Activated gamma-delta T cell treated with anti-CD3 and anti-CD28 coated beads, Interleukin-2, amount 50 U/mL, for 16 hours (primary cell): ENCODE data around the gene GASK1A.
"Not testable (repeated sequence)": the region's sequence is repeated elsewhere in the genome, so short reads cannot be mapped to it uniquely, and the experiment has no call there.

Experiments used
- DNase-seq: peaks from one replicate; pipeline ENCODE4 v3.0.0-alpha.2; 2020; ENCODE audit warnings: low read depth

GASK1A gene

DNA sequence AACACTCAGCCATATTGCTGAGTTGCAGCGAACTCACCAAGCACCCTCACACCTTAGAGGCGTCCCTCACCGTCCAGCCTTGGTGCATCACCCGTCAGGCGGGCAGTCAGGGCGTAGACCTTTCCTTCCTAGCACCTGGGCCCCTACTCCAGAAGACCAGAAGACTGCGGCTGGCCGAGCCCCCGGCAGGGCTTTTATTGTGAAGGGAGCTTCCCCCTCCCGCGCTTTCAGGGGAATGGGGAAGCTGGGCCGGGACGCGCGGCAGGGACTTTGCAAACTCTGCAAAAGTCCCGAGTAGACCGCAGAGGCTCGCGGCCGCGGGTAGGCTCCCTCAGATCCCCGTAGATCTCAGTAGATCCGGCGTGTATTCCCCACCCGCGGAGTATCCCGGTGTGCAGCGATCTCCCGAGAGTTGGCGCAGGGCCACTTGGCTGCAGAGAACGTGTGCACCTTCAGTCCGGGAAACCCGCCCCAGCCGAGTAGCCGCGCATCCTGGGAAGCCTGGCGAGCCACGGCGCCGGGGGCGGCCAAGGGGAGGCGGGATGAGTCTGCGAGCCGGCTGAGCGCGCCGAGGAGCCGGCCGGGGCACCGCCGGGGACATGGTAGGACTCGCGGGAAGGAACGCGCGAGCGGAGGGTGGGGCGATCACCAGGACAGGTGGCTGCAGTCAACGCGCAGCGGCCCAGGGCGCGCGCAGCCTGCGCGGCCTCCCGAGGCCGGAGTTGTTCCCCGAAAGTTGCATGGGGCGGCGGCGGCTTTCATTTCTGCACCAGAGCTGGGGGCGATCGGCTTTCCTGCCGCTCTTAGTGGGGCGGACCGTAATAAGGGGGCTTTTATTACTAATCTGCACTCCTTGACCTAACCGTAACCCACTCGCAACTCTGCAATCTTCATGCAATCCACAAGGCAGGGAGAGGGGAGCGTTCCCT is at the start of gene GASK1A:
GASK1A (plus strand) TSS at position 268 of the 929 bp plus-strand sequence; CDS start at position 600, 332 bp downstream.
- DNase-seq: no peak

DNA sequence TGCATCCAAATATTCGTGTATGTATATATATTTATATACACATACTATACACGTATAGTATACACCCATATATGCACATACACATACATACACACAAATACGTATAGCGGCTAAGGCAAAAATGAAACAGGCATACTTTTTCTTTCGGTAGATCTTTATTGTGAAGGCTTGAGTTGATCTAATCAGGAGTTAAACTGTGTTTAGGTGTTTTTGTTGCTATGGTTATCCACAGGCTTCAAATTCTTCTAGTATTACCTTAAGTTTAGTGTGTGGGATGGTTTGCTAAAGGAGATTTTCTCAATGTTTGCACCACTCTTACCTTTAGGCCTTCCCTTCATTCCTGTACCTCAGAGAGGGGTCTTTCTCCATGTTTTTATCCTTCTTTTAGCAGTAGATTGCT is 45.0 kb upstream of the GASK1A start:
- no peak for DNase-seq

DNA sequence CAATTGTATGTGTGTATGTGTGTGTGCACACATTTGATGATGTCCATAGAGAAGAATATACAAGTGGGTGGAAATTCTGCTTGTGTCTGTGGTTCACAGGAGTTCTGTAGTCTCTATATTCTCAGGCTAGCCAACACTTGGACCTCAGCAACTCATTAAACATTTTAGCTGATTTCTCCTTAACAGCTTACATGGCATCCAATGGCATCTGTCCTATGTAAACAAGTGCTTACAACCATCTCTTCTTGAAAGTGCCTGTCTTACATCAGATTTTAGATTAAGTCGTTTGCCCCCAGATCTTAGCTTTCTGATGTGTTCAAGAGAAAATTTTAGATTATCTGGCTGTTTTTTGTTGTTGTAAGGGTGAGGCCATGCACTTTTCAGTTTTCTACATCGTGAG is 44.2 kb upstream of the GASK1A start:
- no peak for DNase-seq

DNA sequence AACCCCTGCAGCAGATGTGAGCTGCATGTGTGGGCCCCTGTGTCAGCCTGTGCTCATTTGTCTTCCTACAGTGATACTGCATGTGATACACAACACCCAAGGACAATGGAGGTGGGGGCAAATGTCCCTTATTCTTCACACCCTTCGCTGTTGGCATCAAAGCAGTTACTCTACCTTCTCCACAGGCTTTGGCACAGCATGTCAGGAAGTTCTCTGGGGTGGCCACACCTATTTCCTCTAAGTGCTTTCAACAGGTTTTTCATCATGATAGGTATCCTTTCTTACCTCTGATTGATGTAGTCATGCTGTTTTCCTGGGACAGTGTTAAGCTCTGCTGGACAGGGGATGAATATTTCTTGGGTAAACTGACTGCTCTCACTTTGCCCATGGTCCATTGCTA is 43.6 kb upstream of the GASK1A start:
- DNase-seq: no peak

DNA sequence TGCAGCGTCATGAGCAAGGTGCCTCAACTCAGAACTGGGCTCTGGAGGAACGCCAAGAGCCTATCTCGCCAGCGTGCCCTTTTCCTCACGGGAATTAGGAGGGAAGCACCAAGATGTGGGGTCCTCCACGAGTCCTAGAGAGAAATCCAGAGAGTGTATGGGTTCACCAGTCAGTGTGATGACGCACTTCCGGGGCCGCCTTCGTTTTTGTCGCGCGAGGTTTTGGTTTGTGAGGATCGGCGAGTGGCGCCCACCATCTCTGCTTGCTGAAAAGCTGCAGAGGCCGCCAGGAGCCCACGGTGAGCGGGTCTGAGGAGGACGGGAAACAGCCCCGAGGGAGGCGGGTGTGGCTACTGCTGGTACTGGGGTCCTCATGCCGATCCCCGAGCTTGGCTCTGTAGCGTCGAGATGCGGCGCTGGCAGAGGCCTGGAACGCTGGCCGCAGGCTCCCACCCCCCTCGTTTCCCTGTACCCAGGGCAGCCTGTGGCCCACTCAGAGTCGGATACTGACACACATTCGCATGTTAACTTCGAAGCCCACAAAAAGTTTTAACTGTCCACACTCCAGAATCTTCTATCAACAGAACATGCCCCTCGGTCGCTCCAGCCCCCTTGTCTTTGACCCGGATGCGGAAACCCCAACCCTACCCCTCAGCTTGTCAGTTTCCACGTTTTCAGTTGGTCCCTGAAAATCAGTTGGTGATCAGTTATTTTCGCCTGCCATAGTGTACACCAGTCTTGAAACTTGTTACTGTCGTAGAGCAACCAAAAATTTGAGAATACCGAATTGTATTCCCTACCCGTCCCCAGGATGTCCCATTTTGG is 42.7 kb upstream of the GASK1A start:
- DNase-seq: no peak

DNA sequence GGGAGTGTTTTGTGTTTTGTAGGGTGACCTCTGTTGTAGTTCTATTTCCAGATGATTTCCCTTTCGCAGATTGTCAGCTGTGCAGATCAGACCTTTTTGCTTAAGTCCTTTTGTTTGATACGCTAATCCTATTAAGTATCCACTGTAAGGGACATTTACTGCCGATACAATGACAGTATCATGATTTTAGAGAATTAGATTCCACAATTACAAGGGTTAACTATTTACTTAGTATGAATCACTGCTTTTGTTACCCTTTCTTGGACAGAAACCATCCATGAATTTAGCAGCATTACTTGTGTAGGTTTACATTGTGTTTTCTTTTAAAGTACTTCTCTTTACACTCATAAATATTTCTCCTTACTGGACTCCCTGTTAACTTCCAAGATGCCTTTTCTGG is 41.8 kb upstream of the GASK1A start:
- DNase-seq: no peak

DNA sequence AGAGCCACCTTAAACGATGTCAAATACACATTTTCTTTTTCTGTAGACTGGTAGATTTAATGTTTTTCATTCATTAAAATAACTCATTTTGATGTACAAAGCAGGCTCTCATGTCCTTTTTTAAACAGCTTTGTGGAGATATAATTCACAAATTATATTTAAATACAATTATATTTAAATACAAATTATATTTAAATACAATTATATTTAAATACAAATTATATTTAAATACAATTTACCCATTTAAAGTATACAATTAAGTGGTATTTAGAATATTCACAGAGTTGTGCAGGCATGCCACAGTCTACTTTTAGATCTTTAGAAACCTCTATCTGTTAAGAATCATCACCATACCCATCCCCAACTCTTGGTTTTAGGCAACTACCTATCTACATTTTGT is 36.4 kb upstream of the GASK1A start:
- no peak for DNase-seq

DNA sequence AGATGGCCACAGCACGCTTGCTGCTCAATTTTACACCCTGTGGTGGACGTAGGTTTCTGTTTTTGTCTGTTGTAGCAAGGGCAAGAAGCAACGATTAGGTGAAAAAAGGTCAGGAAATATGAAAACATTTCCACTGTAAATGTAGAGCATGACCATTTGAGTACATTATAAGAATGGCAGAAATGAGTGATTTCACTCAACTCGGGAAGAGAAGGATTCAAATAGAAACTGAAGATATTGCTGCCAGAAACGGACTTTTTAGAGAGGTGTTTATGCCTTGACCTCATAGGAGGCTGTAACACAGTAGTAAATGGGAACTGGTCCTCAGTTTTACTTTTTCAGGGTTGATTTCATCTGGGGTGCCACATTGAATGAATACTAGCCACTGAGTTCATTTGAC is 33.1 kb upstream of the GASK1A start:
- DNase-seq: no peak

DNA sequence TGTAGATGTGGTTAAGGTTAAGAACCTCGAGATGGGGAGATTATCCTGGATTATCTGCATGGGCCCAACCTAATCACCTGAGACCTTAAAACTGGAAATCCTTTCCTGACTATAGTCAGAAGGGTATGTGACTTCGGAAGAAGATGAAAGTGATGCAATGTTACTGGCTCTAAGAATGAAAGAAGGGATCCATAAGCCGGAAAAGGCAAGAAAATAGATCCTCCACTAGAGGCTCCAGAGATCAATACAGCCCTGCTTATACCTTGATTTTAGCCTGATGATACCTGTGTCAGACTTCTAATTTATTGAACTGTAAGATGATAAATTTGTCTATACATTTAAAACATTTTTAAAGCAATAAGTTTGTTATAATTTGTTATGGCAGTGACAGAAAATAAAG is 21.5 kb upstream of the GASK1A start:
- no peak for DNase-seq

DNA sequence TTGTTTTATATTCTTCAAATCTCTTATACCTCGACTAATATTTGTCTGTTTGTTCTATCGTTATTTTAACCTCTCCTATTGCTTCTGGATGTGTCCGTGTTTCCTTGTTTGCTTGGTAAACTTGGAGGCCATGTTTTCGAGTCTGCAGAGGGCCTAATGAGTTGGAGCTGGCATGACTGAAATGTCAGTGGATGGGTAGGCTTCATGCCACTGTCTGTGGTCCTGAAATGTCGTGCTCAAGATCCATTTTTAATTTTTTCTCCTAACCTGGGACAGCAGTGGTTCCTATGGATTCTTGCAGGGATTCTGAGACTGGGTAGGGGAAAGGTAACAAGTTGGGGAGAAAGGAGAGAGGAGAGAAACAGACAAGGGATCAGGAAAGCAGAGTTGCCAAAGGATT is 18.8 kb upstream of the GASK1A start:
- no peak for DNase-seq

DNA sequence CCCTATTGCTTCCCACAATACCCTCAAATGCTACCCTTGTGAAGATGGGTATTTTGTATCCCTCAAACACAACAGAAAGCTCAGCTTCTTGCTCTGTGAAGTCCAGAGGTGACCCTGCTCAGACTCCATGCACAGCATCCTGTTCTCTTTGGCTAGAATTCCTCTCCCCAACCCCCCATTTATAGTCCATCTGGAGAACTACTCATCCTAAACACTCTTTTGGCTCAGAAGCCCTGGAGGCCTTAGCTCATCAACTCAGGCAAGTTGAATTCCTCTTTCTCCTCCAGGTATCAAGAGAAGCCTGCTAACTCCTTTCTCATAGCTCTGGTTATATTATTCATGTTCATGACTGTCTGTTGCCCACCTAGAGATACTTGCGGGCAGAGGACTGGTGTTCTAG is 18.3 kb upstream of the GASK1A start:
- DNase-seq: no peak

DNA sequence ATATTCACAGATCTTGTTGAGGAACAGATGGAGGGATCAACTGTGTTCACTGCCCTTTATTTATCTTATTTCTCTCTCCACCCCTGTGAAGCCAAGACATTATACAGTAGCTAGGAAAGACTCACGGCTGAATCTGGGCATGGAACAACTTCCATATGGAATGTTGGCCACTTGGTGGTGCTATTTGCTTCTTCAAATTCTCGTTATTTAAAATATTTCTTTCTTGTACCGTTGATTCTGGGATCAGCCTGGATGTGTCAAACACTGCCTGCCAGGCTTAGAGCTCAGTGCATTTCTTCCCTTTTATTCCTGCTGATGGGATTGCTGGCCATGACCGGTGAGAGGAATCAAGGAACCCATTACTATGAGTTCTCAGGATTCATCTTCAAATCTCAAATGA is 17.5 kb upstream of the GASK1A start:
- DNase-seq: no peak

DNA sequence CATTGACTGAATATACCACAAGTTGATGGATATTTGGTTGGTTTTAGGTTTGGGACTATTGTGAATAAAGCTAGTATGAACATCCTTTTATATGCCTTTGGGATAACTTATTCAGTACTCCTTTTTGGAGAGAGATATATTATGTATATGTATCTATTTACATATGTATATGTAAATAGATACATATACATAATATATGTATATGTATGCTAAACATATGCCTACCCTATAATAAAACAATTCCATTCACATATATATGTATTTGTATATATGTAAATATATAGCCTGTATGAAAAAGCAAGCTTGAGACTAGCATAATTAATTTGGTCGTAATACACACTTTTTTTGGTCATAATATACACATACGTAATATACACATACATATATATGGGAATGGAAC is 15.8 kb upstream of the GASK1A start:
- no peak for DNase-seq

DNA sequence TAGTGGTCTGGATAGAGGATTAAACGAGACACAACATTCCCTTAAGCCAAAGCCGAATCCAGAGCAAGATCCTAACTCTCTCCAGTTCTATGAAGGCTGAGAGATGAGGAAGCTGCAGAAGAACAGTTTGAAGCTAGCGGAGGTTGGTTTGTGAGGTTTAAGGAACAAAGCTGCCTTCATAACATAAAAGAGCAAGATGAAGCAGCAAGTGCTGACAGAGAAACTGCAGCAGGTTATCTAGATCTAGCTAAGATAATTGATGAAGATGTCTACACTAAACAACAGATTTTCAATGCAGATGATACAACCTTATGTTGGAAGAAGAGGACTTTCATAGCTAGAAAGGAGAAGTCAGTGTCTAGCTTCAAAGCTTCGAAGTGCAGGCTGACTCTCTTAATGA is 14.8 kb upstream of the GASK1A start:
- no peak for DNase-seq

DNA sequence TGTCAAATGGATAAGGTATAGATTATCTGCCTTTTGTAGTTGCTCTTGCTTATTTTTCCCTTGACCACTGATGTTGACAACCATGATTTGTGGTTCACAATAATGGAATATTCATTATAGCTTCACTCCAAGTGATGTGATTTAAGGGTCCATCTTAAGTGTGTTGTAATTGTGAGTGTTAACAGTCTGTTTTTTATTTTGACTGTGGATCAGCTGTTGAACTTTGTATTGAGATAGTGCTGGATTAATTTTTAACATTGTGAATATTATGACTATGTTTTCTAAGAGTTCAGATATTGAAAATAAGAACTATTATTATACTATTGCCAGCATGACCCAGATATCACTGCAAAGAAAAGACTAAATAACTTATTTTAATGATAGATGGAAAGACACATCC is 8.6 kb upstream of the GASK1A start:
- DNase-seq: no peak

DNA sequence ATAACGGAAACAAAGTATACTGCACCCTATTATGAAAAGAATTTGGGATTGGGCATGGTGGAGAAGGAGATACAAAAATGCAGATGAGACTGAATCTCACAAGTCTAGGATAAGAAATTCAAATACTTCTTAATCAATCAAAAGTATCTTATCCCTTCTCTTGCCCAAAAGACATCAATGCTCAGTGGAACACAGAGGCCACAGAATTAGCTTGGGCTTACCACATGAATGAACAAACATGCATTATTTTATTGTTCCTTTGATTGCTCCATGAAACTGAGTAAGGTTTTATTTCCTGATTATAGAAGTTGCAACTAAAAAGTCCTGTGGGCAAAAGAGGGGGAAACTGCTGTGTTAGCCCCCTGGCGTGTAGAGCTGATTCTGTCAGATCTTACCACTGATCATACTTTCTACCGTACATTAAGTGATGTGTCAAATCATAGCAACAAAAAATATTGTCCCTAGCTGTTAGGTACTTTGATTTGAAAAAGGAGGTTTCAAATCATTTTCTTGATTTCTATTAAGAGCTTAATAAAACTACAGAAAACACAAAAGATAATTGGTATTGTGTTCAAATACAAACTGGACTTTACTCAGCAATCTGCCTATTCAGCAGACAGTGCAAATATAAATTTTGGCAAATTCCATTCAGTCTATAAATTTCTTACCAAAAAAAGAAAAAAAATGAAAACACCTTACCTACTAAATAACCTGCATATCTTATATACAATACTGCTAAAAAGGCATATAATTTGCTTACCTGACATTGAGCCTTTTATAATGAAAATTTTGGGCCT is 7.9 kb upstream of the GASK1A start:
- no peak for DNase-seq

DNA sequence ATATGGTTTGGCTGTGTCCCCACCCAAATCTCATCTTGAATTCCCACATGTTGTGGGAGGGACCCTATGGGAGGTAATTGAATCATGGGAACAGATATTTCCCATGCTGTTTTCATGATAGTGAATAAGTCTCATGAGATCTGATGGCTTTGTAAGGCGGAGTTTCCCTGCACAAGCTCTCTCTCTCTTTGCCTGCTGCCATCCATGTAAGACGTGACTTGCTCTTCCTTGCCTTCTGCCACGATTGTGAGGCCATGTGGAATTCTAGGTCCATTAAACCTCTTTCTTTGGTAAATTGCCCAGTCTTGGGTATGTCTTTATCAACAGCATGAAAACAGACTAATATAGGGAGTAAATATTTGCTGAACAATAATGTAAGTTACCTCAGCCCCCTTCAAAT is 4.2 kb upstream of the GASK1A start:
- DNase-seq: not testable (repeated sequence)

DNA sequence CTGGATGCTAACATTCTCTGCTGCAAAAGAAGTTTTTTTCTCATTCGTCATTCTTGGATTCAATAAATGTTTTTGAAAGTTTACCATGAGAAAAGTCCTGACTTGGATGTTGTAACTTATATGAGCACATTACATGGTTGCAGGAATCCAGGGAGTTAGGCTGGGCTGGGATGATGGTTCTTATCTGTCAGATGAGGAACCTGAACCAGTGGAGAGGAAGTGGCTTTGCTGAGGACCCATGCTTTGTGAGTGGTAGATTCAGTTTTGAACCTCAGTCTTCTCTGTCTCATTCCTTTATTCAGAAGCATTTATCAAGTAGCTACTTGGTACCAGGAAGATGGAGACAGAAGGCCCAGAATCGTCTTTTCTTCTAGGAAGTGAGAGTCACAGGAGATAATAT is 3.7 kb upstream of the GASK1A start:
- no peak for DNase-seq

DNA sequence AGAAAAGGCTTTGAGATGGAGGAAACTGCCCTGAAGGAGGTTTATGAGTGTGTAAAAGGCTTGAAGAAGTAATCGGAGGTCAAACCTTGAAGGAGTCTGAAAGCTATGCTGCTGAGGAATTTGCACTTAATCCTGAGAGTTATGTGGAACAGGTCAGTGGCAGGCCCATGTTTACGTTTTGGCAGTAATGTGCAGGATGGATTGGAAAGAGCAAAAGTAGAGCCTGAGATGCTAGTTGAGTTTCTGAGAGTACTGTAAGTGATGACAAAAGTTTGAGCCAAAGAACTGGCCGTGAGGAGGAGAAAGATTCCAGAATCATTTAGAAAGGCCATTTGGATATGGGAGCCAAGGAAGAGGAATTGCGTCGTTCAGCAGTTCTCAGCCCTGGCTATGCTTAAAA is 3.2 kb upstream of the GASK1A start:
- DNase-seq: no peak

DNA sequence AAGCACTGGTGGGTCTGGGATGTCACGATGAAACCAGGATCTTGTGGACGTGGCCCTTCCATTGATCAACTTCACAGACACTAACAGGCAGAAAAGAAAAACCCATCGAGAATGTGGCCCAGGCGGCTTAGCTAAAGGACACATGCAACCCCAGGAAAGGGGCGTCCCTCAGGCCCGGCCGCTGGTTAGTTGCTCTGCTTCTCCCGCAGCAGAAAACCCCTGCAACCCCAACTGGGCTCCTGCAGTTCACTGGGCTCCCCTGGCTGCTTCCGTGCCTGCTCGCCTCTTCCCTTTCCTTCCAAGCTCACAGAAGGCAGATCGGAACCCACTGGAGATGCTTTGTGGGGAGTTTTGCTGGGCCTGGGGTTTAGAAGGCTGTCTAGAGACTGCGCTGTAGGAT is 1.1 kb downstream of the GASK1A start:
- DNase-seq: no peak

DNA sequence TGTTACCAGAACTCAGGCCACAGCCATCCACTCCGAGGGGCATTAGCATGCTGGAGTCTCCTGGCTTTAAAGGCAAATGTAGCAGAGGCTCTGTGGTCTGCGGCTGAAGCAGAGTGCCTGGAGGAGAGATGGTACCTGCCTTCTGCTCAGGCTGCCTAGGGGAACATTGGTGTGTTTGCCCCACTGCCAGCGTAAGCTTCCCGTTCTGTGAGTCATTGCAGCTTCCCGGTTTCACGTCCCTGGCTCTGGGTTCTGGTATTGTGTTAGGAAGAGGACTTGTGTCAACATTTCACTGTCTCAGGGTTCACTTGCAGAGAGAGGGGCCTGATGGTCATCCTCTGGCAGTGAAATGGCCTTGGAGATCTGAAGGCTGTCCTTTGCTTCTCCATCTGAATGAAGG is 1.8 kb downstream of the GASK1A start:
- no peak for DNase-seq

DNA sequence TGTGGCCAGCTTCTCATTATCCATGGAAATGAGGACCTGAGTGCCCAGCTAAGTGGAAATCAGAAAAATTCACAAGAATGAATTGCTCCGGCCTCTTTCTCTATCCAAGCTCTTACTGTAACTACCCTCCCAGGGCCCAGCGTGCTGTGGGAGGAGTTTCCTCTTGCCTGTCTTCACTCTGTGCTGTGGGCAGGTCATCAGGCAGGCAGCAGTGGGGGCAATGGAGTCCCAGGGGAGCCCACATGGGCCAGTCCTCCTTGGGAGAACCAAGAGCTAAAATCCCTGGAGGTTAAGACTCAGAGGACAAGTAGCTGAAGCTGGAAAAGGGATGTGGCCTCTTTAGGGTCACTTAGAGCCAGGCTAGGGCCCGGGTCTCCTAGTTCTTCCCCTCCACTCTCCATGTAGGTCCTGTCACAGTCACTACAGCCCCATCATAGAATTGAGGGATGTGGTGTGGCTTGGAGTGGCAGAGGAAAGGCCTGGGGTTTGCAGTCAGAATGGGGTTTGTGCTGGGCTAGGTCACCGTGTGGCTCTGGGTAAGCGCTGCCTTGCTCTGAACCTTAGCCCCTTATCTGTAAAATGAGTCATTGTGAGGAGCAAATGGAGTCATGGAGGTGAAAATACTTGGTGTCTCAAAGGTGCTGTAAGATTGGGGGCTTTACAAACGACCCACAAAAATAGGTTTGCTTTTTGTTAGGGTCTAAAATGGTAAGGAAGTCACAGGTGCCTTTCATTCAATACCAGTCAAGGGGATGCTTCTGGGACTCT is 3.7 kb downstream of the GASK1A start:
- DNase-seq: no peak
